Right lobe of liver (tissue), 4 donors: ENCODE measurements around the gene CENPA.

Experiments
- POLR2A ChIP-seq: fragments of 450-650 bp; IDR thresholded peaks from one replicate; pipeline ENCODE4 v1.6.1; 2017; ENCODE audit warnings: antibody characterized with exemption, mild to moderate bottlenecking
- TF ChIP-seq, protein P1 (sequence below), 4 donors: fragments of 200-600 bp in 3 of 4; fragments of 450-650 bp in 1 of 4; IDR thresholded peaks; one replicate each; pipeline versions ENCODE4 v1.5.1 to v1.8.0; 2016 to 2022; ENCODE audit warnings: antibody characterized with exemption in 4 of 4, mild to moderate bottlenecking in 2 of 4
- donor health status: DM: no; HTN: no; CAD: no.
- donor health status: DM: no; HTN: no; CAD: no.
- donor health status: DM: no; HTN: yes; CAD: no.

DNA sequence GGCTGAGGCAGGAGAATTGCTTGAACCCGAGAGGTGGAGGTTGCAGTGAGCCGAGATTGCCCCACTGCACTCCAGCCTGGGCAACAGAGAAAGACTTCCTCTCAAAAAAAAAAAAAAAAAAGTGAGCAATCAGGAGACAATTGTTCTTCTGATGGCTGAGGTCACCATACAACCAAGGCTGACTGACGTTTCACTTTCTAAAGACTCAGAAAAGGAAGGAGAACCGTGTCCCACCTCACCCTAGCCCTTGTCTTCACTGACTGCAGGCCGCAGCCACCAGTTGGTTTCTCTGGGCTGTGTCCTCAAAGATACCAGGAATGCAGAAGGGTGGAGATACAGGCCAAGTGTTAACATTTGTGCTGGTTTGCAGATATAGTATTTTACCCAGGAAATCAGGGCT lies 29.5 kb upstream of the CENPA start:
- TF ChIP-seq POLR2A = no peak
- TF ChIP-seq, protein P1, sequence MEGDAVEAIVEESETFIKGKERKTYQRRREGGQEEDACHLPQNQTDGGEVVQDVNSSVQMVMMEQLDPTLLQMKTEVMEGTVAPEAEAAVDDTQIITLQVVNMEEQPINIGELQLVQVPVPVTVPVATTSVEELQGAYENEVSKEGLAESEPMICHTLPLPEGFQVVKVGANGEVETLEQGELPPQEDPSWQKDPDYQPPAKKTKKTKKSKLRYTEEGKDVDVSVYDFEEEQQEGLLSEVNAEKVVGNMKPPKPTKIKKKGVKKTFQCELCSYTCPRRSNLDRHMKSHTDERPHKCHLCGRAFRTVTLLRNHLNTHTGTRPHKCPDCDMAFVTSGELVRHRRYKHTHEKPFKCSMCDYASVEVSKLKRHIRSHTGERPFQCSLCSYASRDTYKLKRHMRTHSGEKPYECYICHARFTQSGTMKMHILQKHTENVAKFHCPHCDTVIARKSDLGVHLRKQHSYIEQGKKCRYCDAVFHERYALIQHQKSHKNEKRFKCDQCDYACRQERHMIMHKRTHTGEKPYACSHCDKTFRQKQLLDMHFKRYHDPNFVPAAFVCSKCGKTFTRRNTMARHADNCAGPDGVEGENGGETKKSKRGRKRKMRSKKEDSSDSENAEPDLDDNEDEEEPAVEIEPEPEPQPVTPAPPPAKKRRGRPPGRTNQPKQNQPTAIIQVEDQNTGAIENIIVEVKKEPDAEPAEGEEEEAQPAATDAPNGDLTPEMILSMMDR (IDR thresholded peaks at IDR 0.05) = no peak
